GM12873 (cell line): ENCODE measurements around the gene ZNF831.

Source experiments
- TF ChIP-seq, protein P1 (sequence below): IDR thresholded peaks from 2 replicates; pipeline ENCODE4 v1.5.1; 2012; ENCODE audit warnings: low read depth, mild to moderate bottlenecking, moderate library complexity, low read length, control low read depth; ENCODE audit not compliant: insufficient read depth; ENCODE audit errors: missing control alignments

ZNF831 gene

DNA sequence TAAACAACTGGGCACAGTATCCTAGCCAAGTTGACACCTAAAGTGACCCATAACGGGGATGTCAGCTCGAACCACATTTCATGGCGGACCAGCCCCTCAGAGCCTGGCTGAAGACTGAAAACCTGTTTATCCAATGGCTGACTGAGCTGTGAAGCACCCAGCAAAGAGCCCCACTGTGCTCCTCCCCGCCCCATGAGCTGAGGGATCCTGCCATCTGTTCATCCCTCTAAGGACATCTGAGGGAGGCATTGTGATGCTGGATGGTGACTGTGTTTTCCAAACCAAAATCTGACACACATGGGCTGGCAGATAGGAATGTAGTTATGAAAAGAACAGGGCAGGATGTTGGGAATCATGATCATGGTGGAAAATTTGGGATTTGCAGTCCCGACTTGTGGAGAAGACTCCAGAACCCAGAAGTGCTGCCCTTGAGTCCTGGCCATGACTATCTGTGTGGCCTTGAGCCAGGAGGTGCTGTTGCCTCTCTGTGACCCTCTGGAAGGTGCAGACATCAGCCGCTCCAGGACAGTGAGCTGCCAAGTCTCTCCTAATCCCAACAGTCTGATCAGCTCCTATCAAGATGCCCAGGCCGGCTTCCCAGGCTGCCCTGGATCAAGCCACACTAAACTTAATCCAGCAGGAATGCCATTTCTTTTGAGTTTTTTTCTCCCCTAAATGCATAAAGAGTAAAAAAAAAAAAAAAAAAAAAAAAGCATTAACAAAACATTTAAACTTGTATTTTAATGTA, 142.5 kb downstream of the ZNF831 start:
- TF ChIP-seq, protein P1, sequence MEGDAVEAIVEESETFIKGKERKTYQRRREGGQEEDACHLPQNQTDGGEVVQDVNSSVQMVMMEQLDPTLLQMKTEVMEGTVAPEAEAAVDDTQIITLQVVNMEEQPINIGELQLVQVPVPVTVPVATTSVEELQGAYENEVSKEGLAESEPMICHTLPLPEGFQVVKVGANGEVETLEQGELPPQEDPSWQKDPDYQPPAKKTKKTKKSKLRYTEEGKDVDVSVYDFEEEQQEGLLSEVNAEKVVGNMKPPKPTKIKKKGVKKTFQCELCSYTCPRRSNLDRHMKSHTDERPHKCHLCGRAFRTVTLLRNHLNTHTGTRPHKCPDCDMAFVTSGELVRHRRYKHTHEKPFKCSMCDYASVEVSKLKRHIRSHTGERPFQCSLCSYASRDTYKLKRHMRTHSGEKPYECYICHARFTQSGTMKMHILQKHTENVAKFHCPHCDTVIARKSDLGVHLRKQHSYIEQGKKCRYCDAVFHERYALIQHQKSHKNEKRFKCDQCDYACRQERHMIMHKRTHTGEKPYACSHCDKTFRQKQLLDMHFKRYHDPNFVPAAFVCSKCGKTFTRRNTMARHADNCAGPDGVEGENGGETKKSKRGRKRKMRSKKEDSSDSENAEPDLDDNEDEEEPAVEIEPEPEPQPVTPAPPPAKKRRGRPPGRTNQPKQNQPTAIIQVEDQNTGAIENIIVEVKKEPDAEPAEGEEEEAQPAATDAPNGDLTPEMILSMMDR = no peak

GRCh38 chr20:59307270-59307669, 143.6 kb downstream of the ZNF831 start:
- TF ChIP-seq, protein P1 = no peak
